HG03196 (cell line): Measurements from ENCODE around the gene LARGE1.
"Not testable (repeated sequence)": the region's sequence is repeated elsewhere in the genome, so short reads cannot be mapped to it uniquely, and the experiment has no call there.

Source experiments
- ATAC-seq: cut with Tn5 transposase; IDR thresholded peaks from one replicate; pipeline ENCODE4 v1.9.1; 2021; ENCODE audit not compliant: unreplicated experiment

Gene LARGE1

GRCh38 chr22:33572086-33572485, 348.2 kb downstream of the LARGE1 start:
- ATAC-seq = no peak

DNA sequence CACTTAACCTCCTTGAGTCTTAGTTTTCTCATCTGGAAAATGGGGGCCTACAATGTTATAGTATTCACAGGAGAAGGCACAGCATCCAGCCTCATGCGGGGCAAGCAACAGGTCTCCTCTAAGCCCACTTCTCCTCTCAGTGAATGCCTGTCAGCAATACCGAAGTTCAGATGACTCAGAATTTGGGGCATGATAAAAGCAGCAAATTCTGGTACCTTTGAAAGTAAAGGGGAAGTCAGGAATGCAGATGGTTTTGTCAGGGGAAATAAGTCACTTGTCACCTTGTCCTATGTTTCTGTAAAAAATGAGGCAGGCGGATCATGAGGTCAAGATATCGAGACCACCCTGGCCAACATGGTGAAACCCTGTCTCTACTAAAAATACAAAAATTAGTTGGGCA, 350.2 kb downstream of the LARGE1 start:
- ATAC-seq = no peak

DNA sequence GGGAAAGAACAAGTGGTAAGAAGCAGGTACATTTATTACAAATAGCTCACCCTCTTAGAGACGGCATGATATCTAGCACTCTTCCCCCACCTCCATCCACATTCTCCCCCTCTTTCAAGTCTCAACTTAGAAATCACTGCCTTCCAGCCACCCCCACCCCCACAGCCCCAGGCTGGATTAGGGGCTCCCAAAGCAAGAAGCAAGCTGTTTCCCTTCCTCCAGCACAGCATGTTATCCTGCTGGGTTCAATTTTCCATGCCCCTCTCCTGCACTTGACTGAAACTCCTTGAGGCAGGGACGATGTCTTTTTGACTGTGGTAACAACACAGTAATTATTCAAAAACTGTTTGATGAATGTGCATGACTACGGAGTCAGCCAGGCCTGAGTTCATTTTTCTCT, 350.7 kb downstream of the LARGE1 start:
- ATAC-seq = no peak

DNA sequence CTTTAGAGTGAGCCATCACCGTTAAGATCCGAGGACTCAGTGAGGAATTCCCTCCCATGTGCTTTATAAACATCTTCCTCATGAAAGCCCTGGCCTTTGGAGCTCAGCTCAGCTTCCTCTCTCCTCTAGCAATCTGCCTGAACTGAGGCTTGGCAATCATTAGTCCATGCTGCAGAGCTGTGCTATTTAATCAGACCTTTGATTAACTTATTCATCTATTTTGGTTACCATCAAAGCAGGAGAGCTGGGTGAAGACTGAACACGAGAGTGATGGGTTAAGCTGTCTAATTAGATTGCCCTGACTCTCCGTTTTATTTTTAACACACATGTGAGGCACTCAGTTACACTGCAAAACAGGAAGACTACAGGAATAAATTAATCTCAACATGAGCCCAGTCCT, 351.3 kb downstream of the LARGE1 start:
- ATAC-seq = no peak

DNA sequence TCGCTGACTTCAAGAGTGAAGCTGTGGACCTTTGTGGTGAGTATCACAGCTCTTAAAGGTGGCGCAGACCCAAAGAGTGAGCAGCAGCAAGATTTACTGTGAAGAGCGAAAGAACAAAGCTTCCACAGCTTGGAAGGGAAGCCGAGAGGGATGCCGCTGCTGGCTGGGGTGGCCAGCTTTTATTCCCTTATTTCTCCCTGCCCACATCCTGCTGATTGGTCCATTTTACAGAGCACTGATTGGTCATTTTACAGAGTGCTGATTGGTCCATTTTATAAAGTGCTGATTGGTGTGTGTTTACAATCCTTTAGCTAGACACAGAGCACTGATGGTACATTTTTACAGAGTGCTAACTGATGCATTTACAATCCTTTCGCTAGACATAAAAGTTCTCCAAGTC, 353.8 kb downstream of the LARGE1 start:
- ATAC-seq = not testable (repeated sequence)

GRCh38 chr22:33565580-33565995, 354.7 kb downstream of the LARGE1 start:
- ATAC-seq = no peak

GRCh38 chr22:33564683-33565082, 355.6 kb downstream of the LARGE1 start:
- ATAC-seq = no peak

DNA sequence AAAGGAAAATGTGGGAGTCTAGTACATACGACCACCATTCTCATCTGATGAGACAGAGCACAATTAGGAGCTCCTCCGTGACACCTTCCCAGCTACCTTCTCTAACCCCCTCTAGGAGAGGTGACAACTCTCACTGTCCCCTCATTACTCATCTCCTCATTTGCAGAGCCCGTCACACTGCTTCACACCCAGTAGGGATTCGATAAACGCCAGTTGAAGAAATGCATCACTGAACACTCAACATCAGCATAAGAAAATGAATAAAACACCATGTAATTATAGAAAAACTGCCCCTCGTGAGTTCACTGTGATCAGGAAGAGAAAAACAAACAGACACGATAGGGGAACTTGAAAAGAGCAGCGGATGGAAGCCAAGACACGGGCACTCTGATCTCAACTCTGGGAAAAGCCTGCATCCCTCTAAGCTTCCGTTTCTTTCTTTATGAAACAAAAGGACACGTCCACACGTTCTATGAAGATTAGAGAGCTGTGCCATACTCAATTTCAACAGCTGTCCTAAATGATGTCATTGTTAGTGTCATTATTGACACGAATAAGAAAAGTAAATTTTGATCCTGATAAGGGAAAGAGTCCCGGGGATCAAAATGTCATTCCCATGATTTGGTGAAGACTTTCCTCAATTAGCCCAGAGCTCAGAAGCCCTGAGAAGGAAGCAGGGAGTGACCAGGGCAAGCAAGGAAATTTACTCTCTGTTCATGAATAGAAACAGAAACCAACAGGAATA, 356.9 kb downstream of the LARGE1 start:
- no peak for ATAC-seq

DNA sequence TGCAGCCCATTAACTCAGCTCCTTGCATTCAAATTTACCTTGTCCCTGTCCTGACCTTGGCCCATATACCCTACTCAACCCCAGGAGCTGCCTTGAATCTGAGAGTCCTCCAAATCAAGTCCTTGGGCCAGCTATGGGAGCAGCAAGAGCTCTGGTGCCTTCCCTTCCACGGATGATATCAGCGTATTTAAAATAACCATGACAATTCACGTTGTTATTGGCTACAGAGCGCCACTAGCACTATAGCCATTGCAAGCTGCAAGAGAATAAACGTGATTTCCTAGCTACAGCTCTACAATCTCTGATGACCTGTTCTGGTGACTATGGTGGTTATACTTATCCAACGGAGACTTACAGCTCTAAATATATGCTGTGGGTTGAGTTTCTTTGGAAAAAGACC, 357.8 kb downstream of the LARGE1 start:
- no peak for ATAC-seq

- no peak for ATAC-seq
Measured at GRCh38 chr22:33561149-33561807, 359.0 kb downstream of the LARGE1 start.

DNA sequence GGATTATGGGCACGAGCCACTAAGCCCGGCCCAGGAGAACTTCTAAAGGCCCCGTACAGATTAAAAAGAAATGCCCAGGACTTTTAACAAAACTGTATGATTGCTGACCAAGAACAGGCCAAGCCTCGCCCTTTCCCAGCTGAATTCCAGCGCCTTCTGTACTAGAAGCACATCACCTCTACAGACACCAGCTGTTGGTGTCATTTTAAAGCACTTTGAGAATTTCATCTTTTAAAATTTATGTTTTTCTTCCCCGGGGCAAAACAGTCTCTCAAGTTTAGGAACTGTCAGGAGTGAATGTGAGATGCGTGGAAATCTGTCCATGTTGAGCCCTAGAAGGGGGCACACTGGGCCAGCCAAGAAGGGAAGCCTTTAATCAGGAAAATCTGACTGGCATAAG, 362.4 kb downstream of the LARGE1 start:
- ATAC-seq = no peak

DNA sequence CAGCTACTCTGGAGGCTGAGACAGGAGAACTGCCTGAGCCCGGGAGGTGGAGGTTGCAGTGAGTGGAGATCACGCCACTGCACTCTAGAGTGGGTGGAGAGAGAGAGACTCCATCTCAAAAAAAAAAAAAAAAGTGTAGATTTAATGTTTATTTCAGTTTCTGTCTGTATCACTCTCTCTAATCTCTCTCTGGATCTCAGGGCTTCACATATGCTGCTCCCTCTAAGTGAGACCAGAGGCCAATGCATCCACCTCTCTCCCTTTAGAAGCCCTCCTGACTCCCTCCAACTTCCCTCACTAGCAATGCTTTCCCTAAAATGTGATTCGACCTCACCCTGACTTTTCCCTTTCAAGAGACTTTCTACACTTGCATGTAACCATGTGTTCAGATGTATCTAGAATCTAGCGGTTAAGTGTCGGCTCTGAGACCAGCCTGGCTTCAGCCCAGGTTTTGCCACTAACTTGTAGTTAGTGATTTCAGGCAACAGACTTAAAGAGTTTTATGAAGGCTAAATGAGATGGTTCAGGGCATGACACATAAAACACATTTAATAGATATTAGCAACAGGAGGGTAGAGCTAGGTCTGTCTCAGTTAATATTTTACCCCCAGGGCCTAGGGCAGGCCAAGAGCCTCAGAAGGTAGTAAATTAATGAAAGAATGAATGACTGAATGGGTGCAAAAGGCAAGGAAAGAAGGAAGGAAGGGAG, 364.3 kb downstream of the LARGE1 start:
- ATAC-seq = no peak

GRCh38 chr22:33553493-33553892, 366.8 kb downstream of the LARGE1 start:
- no peak for ATAC-seq

- no peak for ATAC-seq
Measured at GRCh38 chr22:33544707-33545106, 375.6 kb downstream of the LARGE1 start.

- no peak for ATAC-seq
Measured at GRCh38 chr22:33542722-33543121, 377.6 kb downstream of the LARGE1 start.

DNA sequence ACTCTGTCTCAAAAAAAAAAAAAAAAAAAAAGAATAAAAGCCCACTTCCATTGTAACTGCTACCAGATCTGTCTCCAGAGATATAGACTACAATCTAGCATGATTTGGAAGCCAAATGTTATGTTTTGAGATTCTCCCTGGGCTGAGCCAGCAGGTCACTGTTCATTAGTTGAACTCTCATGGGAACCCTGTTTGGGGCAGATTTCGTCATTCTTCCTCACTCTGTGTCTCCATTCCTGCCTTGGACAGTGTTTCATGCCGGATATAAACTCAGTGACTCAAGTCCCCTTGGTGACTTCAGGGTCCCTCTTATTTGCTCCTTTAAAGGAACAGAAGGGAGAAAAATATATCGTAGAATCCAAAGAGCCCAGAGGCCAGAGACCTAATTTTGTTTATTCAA, 378.1 kb downstream of the LARGE1 start:
- ATAC-seq = no peak

- no peak for ATAC-seq
Measured at GRCh38 chr22:33539902-33540751, 380.1 kb downstream of the LARGE1 start.

DNA sequence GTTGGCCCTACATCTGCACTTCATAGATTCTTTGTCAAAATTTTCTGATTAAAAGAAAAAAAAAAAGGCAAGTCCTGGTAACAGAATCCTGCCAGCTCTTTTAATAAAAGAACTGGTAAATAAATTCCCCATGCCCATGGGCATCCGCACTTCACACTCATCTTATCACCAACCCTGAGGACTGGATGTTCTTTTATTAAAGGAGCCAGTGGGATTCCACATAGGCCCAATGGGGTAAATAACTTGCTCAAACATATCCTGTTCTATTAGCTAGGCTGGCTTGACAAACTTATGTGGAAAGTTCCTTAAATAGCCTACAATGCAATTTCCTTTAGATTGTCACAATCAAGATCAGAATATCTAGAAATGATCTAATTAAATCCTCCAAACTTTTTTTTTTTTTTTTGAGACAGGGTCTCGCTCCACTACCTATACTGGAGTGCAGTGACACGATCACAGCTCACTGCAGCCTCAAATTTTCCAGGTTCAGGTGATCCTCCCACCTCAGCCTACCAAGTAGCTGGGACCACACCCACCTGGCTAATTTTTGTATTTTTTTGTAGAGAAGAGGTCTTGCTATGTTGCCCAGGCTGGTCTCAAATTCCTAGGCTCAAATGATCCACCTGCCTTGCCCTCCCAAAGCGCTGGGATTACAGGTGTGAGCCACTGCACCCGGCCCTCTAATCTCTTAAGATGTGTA, 380.9 kb downstream of the LARGE1 start:
- ATAC-seq = no peak

DNA sequence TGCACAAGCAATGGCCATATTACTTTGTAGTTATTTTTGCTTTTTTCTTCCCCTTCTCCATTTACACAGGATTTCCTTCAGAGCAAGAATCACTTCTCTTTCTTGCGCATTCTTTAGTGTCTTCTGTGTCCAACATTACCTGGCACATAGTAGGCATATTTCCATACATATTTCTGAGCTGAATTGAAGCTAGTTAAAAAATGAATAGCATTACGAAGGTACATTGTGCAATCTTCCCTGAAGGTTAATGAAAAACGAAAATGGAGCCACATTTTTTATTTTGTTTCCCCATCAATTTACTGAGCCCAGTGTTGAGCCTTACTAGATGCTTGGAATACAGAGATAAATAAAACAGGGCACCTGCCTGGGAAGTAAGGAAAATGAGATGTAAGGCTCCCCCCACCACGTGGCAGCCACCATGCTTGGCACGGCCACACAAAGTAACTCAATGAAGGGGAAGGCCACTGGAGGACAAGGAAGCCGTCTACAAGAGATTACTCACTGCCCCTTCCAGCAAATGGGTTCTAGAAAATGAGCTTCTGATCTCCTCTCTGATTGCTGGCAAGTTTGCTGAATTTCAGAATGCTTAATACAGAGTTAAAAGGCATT, 381.9 kb downstream of the LARGE1 start:
- no peak for ATAC-seq

DNA sequence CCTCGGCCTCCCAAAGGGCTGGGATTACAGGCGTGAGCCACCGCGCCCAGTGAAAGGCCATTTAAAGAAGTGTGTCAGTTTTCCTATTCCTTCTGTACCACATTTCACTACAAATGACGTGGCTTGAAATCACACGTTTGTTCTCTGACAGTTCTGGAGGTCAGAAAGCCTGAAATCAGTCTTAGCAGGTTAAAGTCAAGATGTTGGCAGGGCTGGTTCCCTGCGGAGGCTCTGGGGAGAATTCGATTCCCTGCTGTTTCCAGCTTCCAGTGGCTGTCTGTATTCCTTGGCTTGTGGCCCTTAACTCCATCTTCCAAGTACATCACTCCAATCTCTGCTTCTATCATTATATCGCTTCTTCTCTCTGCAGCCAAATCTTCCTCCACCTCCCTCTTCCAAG, 383.2 kb downstream of the LARGE1 start:
- no peak for ATAC-seq
